GM12892 (cell line): Measurements from ENCODE around the gene TNNT3.

Source experiments
- POLR2A ChIP-seq: IDR thresholded peaks from 2 replicates; pipeline ENCODE4 v1.6.1; 2011; ENCODE audit warnings: low read depth, low read length, control low read depth
- POLR2AphosphoS5 ChIP-seq: IDR thresholded peaks from 2 replicates; pipeline ENCODE4 v1.6.1; 2011; ENCODE audit warnings: low read depth, low read length, control low read depth
- TAF1 ChIP-seq: IDR thresholded peaks from 2 replicates; pipeline ENCODE4 v1.6.1; 2011; ENCODE audit warnings: low read depth, mild to moderate bottlenecking, control low read depth, low read length, borderline replicate concordance

DNA sequence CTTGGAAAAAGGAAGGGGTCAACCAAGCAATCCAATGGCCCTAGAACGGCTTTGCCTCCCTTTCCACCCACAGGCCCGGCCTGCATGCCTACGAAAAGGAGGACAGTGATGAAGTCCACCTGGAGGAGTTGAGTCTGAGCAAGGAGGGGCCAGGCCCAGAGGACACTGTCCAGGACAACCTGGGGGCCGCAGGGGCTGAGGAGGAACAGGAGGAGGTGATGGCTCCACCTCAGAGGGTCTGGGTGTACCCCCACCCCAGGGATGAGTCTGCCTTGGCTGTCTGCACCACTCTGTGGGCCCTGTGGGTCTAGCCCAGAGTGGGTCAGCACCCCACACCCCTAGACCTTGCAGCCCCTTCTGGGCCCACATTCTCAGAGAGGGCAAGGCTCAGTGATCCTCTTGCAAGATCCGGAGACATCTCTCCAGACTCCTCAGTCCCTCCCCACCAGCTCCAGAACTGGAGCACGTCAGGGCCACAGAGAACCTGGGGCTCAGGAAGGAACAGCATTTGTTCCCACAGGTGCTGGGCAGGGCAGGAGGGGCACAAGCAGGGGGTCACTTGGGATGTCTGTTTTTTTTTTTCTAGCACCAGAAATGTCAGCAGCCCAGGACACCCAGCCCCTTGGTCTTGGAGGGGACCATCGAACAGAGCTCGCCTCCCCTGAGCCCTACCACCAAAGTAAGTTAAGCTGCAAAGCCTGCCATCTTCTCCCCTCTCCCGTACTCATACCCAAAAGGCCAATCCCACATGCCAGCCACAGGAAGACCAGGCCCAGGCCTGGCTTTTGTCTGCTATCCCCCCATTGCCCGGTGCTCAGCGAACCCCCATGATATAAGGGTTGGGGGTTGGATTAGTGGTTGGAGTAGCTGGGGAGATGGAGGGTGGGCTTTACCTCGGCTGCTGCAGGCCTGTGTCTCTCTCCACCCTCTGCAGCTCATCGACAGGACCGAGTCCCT is 35.9 kb upstream of the TNNT3 start:
- TF ChIP-seq POLR2AphosphoS5 (peak; percentile 14; the same call in 1 of the 2 replicates), TAF1 (no peak), POLR2A (no peak)
